H1 (cell line): ENCODE measurements around the gene EIF4A3. TPM values are rescaled to one million over a fixed set of nuclear protein-coding genes. Genes with fewer than 3 reads are reported as not detected.

ENCODE experiments used
- CTCF ChIA-PET: fragments of 300-600 bp; sonication (Branson Sonifier 250); formaldehyde crosslinking; loops from one replicate; lab custom pipeline; 2021; ENCODE audit not compliant: partially characterized antibody; lab: Charles Lee
- POLR2A ChIA-PET: fragments of 300-600 bp; sonication (Branson Sonifier 250); formaldehyde crosslinking; loops from one replicate; lab custom pipeline; 2021; ENCODE audit warnings: inconsistent platforms; ENCODE audit not compliant: partially characterized antibody; lab: Charles Lee
- DNase-seq, 2 experiments: peaks; one replicate each; pipeline versions ENCODE4 v3.0.0 to v3.0.0-alpha.2; 2010 to 2022; ENCODE audit warnings: low spot score in 2 of 2, low read depth in 1 of 2, mixed read lengths in 1 of 2
- FAIRE-seq: peaks from 2 replicates; lab custom pipeline; 2011; peaks lifted over from hg19 to GRCh38; lab: Jason Lieb, UNC
- H2AFZ ChIP-seq: 2 replicates; pipeline ENCODE4 v1.8.1; 2012; ENCODE audit warnings: low read length, inconsistent platforms
- H2AK5ac ChIP-seq: 2 replicates; pipeline ENCODE4 v1.6.1; 2013; ENCODE audit warnings: low read depth, low read length
- H2BK120ac ChIP-seq: replicated peaks from 2 replicates; pipeline ENCODE3; 2013; ENCODE audit warnings: low read depth, low read length, inconsistent platforms
- H2BK12ac ChIP-seq: 2 replicates; pipeline ENCODE4 v1.6.1; 2013; ENCODE audit warnings: low read depth, low read length
- H2BK15ac ChIP-seq: 2 replicates; pipeline ENCODE4 v1.6.1; 2013; ENCODE audit warnings: low read length
- H2BK20ac ChIP-seq: 2 replicates; pipeline ENCODE4 v1.6.1; 2013; ENCODE audit warnings: low read length
- H2BK5ac ChIP-seq: 2 replicates; pipeline ENCODE4 v1.6.1; 2013; ENCODE audit warnings: low read depth, low read length
- H3K14ac ChIP-seq: 2 replicates; pipeline ENCODE4 v1.6.1; 2013; ENCODE audit warnings: inconsistent platforms; ENCODE audit not compliant: insufficient read length
- H3K18ac ChIP-seq: 2 replicates; pipeline ENCODE4 v1.6.1; 2013; ENCODE audit warnings: low read length; ENCODE audit errors: extremely low read depth
- H3K23ac ChIP-seq: 2 replicates; pipeline ENCODE4 v1.6.1; 2013; ENCODE audit warnings: inconsistent platforms; ENCODE audit not compliant: insufficient read length
- H3K23me2 ChIP-seq: 2 replicates; pipeline ENCODE4 v1.6.1; 2013; ENCODE audit warnings: low read depth, low read length
- H3K27ac ChIP-seq: 2 replicates; pipeline ENCODE4 v1.6.1; 2011; ENCODE audit warnings: low read depth, low read length, inconsistent platforms
- H3K27me3 ChIP-seq, 4 experiments: replicated peaks in 1 of 4; 1 replicate in 1 of 4; 2 replicates in 3 of 4; pipeline versions ENCODE4 v1.6.1 to v1.8.1; 2011 to 2013; ENCODE audit warnings: low read length in 3 of 4, mild to moderate bottlenecking in 3 of 4, inconsistent platforms in 2 of 4, mixed read lengths in 2 of 4, moderate library complexity in 1 of 4; ENCODE audit not compliant: control insufficient read depth in 3 of 4, insufficient read depth in 3 of 4; ENCODE audit errors: extremely low read depth in 1 of 4
- H3K36me3 ChIP-seq, 4 experiments: 2 replicates each; pipeline versions ENCODE4 v1.6.1 to v1.8.1; 2011 to 2013; ENCODE audit warnings: mild to moderate bottlenecking in 4 of 4, low read length in 3 of 4, moderate library complexity in 2 of 4, control low read depth in 1 of 4, inconsistent platforms in 1 of 4; ENCODE audit not compliant: insufficient read depth in 4 of 4, control insufficient read depth in 2 of 4
- H3K4ac ChIP-seq: replicated peaks from 2 replicates; pipeline ENCODE3; 2013; ENCODE audit warnings: low read length, low read depth, mixed read lengths, inconsistent platforms; ENCODE audit not compliant: insufficient read length
- H3K4me1 ChIP-seq, 4 experiments: replicated peaks in 1 of 4; 1 replicate in 1 of 4; 2 replicates in 3 of 4; pipeline versions ENCODE4 v1.6.1 to v1.8.1; 2011 to 2013; ENCODE audit warnings: low read length in 3 of 4, inconsistent platforms in 2 of 4, mixed read lengths in 1 of 4; ENCODE audit not compliant: insufficient read depth in 4 of 4, control insufficient read depth in 3 of 4
- H3K4me2 ChIP-seq, 2 experiments: 2 replicates each; pipeline versions ENCODE4 v1.6.1 to v1.8.1; 2011 to 2013; ENCODE audit warnings: low read depth in 2 of 2, low read length in 2 of 2, control low read depth in 1 of 2, inconsistent platforms in 1 of 2, mild to moderate bottlenecking in 1 of 2; ENCODE audit not compliant: insufficient read depth in 1 of 2
- H3K4me3 ChIP-seq, 4 experiments: fragments of 200-600, 300-600 bp in 1 of 4; sonication (generic), shearing (Covaris generic), sonication (Bioruptor Twin) in 1 of 4; 2 replicates each; pipeline versions ENCODE4 v1.5.1 to v1.8.1; 2011 to 2016; ENCODE audit warnings: low read length in 4 of 4, low read depth in 3 of 4, control low read depth in 2 of 4, inconsistent platforms in 2 of 4, mild to moderate bottlenecking in 2 of 4, mixed read lengths in 1 of 4, moderate library complexity in 1 of 4; ENCODE audit not compliant: insufficient read depth in 2 of 4; ENCODE audit errors: extremely low read depth in 1 of 4
- H3K56ac ChIP-seq: replicated peaks from 2 replicates; pipeline ENCODE3; 2013; ENCODE audit warnings: low read depth, mild to moderate bottlenecking, mixed read lengths, low read length, inconsistent platforms; ENCODE audit not compliant: insufficient read length
- H3K79me1 ChIP-seq: 2 replicates; pipeline ENCODE4 v1.6.1; 2013; ENCODE audit warnings: low read depth, low read length, control low read depth
- H3K79me2 ChIP-seq, 2 experiments: 2 replicates each; pipeline versions ENCODE4 v1.6.1 to v1.8.1; 2012 to 2013; ENCODE audit warnings: low read length in 2 of 2, mild to moderate bottlenecking in 2 of 2, inconsistent platforms in 1 of 2; ENCODE audit not compliant: insufficient read depth in 2 of 2, control insufficient read depth in 1 of 2
- H3K9ac ChIP-seq, 4 experiments: replicated peaks in 1 of 4; 1 replicate in 1 of 4; 2 replicates in 3 of 4; pipeline versions ENCODE4 v1.6.1 to v1.8.1; 2011 to 2013; ENCODE audit warnings: low read depth in 3 of 4, low read length in 3 of 4, control low read depth in 2 of 4, mild to moderate bottlenecking in 2 of 4, moderate library complexity in 2 of 4, inconsistent platforms in 1 of 4; ENCODE audit errors: extremely low read depth in 1 of 4
- H3K9me3 ChIP-seq, 2 experiments: 2 replicates each; pipeline versions ENCODE4 v1.6.1 to v1.8.1; 2012 to 2013; ENCODE audit warnings: mild to moderate bottlenecking in 2 of 2, moderate library complexity in 2 of 2, control low read depth in 1 of 2, inconsistent platforms in 1 of 2, low read depth in 1 of 2, low read length in 1 of 2, mixed read lengths in 1 of 2; ENCODE audit not compliant: insufficient read depth in 2 of 2
- H4K20me1 ChIP-seq, 2 experiments: replicated peaks in 1 of 2; 2 replicates each; pipeline versions ENCODE3 to v1.8.1; 2011 to 2013; ENCODE audit warnings: inconsistent platforms in 2 of 2, low read length in 2 of 2, mild to moderate bottlenecking in 1 of 2; ENCODE audit not compliant: insufficient read depth in 2 of 2, control insufficient read depth in 1 of 2
- H4K5ac ChIP-seq: 2 replicates; pipeline ENCODE4 v1.6.1; 2013; ENCODE audit warnings: low read length, low read depth, mixed read lengths, inconsistent platforms; ENCODE audit not compliant: insufficient read length
- H4K8ac ChIP-seq: 2 replicates; pipeline ENCODE4 v1.8.0; 2013; ENCODE audit warnings: mild to moderate bottlenecking, moderate library complexity, low read length, inconsistent platforms; ENCODE audit not compliant: insufficient read depth; ENCODE audit errors: extremely low read depth
- H4K91ac ChIP-seq: replicated peaks from 2 replicates; pipeline ENCODE3; 2013; ENCODE audit warnings: low read length, mixed read lengths, inconsistent platforms; ENCODE audit not compliant: insufficient read length
- CHD1 ChIP-seq: IDR thresholded peaks from 2 replicates; pipeline ENCODE4 v1.6.1; 2012; ENCODE audit warnings: low read depth, low read length, improper control_type of control experiment
- EGR1 ChIP-seq: IDR thresholded peaks from 2 replicates; pipeline ENCODE4 v1.6.1; 2011; ENCODE audit warnings: low read depth, low read length, borderline replicate concordance
- GTF2F1 ChIP-seq: IDR thresholded peaks from 2 replicates; pipeline ENCODE4 v1.6.1; 2012; ENCODE audit warnings: low read depth, low read length, improper control_type of control experiment, borderline replicate concordance
- JUN ChIP-seq: IDR thresholded peaks from 2 replicates; pipeline ENCODE4 v1.6.1; 2011; ENCODE audit warnings: low read depth, mild to moderate bottlenecking, improper control_type of control experiment, low read length
- KDM1A ChIP-seq: fragments of 200-600, 300-600 bp; sonication (generic); IDR thresholded peaks from 2 replicates; pipeline ENCODE4 v1.7.1; 2016; ENCODE audit warnings: mild to moderate bottlenecking, low read length, borderline replicate concordance
- MAX ChIP-seq: IDR thresholded peaks from 2 replicates; pipeline ENCODE4 v1.6.1; 2012; ENCODE audit warnings: inconsistent platforms
- NRF1 ChIP-seq: IDR thresholded peaks from 2 replicates; pipeline ENCODE4 v1.6.1; 2011; ENCODE audit warnings: mild to moderate bottlenecking, low read depth, low read length, improper control_type of control experiment
- PHF8 ChIP-seq: fragments of 200-600 bp; sonication (generic); conservative IDR thresholded peaks from 2 replicates; pipeline ENCODE4 v1.7.1; 2012; ENCODE audit warnings: low read depth, mild to moderate bottlenecking, inconsistent platforms, low read length, moderate library complexity
- RXRA ChIP-seq: IDR thresholded peaks from 2 replicates; pipeline ENCODE4 v1.6.1; 2011; ENCODE audit warnings: low read depth, mild to moderate bottlenecking, low read length, moderate library complexity; ENCODE audit not compliant: insufficient read depth
- SP1 ChIP-seq: IDR thresholded peaks from 2 replicates; pipeline ENCODE4 v1.6.1; 2011; ENCODE audit warnings: low read depth, low read length
- SP2 ChIP-seq: IDR thresholded peaks from 2 replicates; pipeline ENCODE4 v1.6.1; 2012; ENCODE audit warnings: mild to moderate bottlenecking, low read length, inconsistent platforms
- TAF7 ChIP-seq: optimal IDR thresholded peaks from 2 replicates; pipeline ENCODE3; 2011; ENCODE audit warnings: low read depth, mild to moderate bottlenecking, inconsistent platforms, low read length, moderate library complexity, borderline replicate concordance
- WGBS, 2 experiments: shearing (Covaris generic) in 1 of 2; methylation state at CpG; one replicate each; pipeline versions ENCODE4 v1.1.6 to v1.1.7; 2013 to 2015; ENCODE audit warnings: low lambda C conversion rate in 2 of 2, mixed read lengths in 2 of 2, inconsistent platforms in 1 of 2, low coverage in 1 of 2, missing lambda C conversion rate in 1 of 2; ENCODE audit not compliant: insufficient replicate concordance in 2 of 2, insufficient coverage in 1 of 2, insufficient read length in 1 of 2; ENCODE audit errors: extremely low coverage in 1 of 2, missing lambda C conversion rate in 1 of 2; 5-methylcytosine and 5-hydroxymethylcytosine counted together
- polyA plus RNA-seq, 7 experiments: library from polyadenylated mRNA; depleted of rRNA in 3 of 7; stranded (reverse) in 5 of 7; unstranded in 2 of 7; fragments of >200 nt in 5 of 7; fragments of 200-250 nt in 2 of 7; gene quantifications; 1 replicate in 5 of 7; 2 replicates in 1 of 7; 4 replicates in 1 of 7; pipeline versions ENCODE4 v1.2.1 to v1.2.3, GENCODE V29; 2011 to 2013; ENCODE audit warnings: missing spikeins in 2 of 7, mixed read lengths in 2 of 7
- total RNA-seq: library from RNA; stranded (reverse); fragmentation: NEBNext Ultra II Directional; extraction: Animal tissue kit (Norgen Biotek cat#: 25700); gene quantifications from 2 replicates; pipeline ENCODE4 v1.2.1, GENCODE V29; 2021

EIF4A3 gene
- total and polyA plus RNA-seq, 2 of the 8 experiments (the other 6 are each of a cell fraction or from before 2014, with no cell fraction given), result 142 to 146 TPM

- Histone ChIP-seq H3K4me3 (no peak overlapping the region), H2BK20ac (no peak overlapping the region), H3K4me2 (no peak overlapping the region), H3K23ac (no peak overlapping the region), H3K79me1 (no peaks in the 10 kb centered on the region; the same call in 1 of the 2 replicates), H4K5ac (no peak overlapping the region), H2AK5ac (no peak overlapping the region), H3K18ac (no peak overlapping the region), H2BK120ac (no peak overlapping the region), H2BK12ac (no peak overlapping the region), H2AFZ (no peak overlapping the region; the same call in 1 of the 2 replicates), H3K27ac (no peak overlapping the region), H2BK5ac (no peak overlapping the region), H2BK15ac (no peak overlapping the region), H3K4me1 (no peaks in the 10 kb centered on the region), H3K23me2 (no peaks in the 10 kb centered on the region), H4K8ac (0 out of 2 replicates have a peak overlapping the region, but pooled peaks have one; percentile 15), H3K56ac (peak overlapping the region; percentile 52), H3K4ac (no peak overlapping the region), H4K91ac (no peak overlapping the region), H3K27me3 (no peaks in the 10 kb centered on the region), H3K79me2 (no peaks in the 10 kb centered on the region), H4K20me1 (no peaks in the 10 kb centered on the region), H3K14ac (no peak overlapping the region), H3K36me3 (no peaks in the 10 kb centered on the region), H3K9ac (no peak overlapping the region), H3K9me3 (no peaks in the 10 kb centered on the region)
- DNase-seq, result no peak
- no peak for TF ChIP-seq PHF8
- TF ChIP-seq EGR1, result no peak
- no peak for TF ChIP-seq GTF2F1
- TF ChIP-seq MAX, result no peak
- TF ChIP-seq TAF7, result no peak
- TF ChIP-seq SP2, result no peak
- no peak for TF ChIP-seq JUN
- no peak for TF ChIP-seq NRF1
- no peak for TF ChIP-seq CHD1
- TF ChIP-seq RXRA, result no peak
- no peak for TF ChIP-seq SP1
- TF ChIP-seq KDM1A, result no peak
- ChIA-PET POLR2A (interaction anchor here (1.1 kb wide), 1 partner anchor 19 kb away, joined by 4 read pairs; no protein-coding TSS in a partner anchor), CTCF (interaction anchor here (0.5 to 8.9 kb wide), 10 partner anchors 10 to 182 kb away, joined by 3 to 73 read pairs (median 4); no protein-coding TSS in a partner anchor)
- WGBS, 2 experiments, result 88% methylated on average over 27 of the region's 30 CpGs; no CpG with 5 or more reads in 1 of the 2 experiments
- no peak for FAIRE-seq
Observed at GRCh38 chr17:80182118-80182844, 35.4 kb upstream of the EIF4A3 start.
